ENCODE results near the gene GABPA.

DNA sequence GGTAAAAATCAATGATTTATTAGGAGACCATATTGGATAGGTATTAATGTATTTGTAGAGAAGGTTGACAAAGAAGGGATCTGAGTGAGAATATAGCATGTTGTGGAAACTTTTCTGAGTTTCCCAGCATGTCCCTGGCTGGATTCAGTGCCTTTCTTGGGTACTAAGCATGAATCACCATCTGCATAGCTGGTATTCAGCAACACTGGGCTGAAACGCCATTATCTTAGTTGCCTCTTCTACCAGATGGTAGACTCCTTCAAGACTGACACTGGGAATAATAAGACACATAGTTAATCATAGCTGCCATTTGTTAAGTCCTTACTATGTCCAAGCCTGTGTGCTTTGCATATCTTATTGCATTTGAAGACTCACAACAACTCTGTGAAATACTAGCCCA lies 45.5 kb upstream of the GABPA start:
- TF ChIP-seq POLR2A (IDR thresholded peaks at IDR 0.05; ENCODE audit: insufficient read depth in 1 of 2, low read depth in 2 of 2, low read length in 2 of 2) (no peak), EZH2 (conservative IDR thresholded peaks at IDR 0.05; ENCODE audit: low read depth, low read length) (no peak), NR2F6 (IDR thresholded peaks at IDR 0.05) (no peak), NR2F6 (CRISPR knock-in tag; IDR thresholded peaks at IDR 0.05) (no peak), ZNF263 (CRISPR knock-in tag; IDR thresholded peaks at IDR 0.05) (no peak)
